GM19328 (cell line): ENCODE results near the gene PPARGC1A.

Experiments
- ATAC-seq: cut with Tn5 transposase; IDR thresholded peaks from one replicate; pipeline ENCODE4 v1.9.1; 2021; ENCODE audit warnings: mild to moderate bottlenecking, moderate library complexity; ENCODE audit not compliant: unreplicated experiment

Gene PPARGC1A

GRCh38 chr4:23911675-23912455 is 22.0 kb upstream of the PPARGC1A start:
- no peak for ATAC-seq

- ATAC-seq: no peak
Measured at GRCh38 chr4:23909671-23910070, 19.8 kb upstream of the PPARGC1A start.

- no peak for ATAC-seq
Measured at GRCh38 chr4:23906839-23907238, 17.0 kb upstream of the PPARGC1A start.

- ATAC-seq: no peak
Measured at GRCh38 chr4:23904639-23905071, 14.8 kb upstream of the PPARGC1A start.

- ATAC-seq: no peak
Measured at GRCh38 chr4:23903859-23904438, 14.1 kb upstream of the PPARGC1A start.

GRCh38 chr4:23902222-23902804 is 12.5 kb upstream of the PPARGC1A start:
- no peak for ATAC-seq

GRCh38 chr4:23900636-23901035 is 10.8 kb upstream of the PPARGC1A start:
- no peak for ATAC-seq

- no peak for ATAC-seq
Measured at GRCh38 chr4:23899565-23899964, 9.7 kb upstream of the PPARGC1A start.

GRCh38 chr4:23897564-23898109 is 7.8 kb upstream of the PPARGC1A start:
- ATAC-seq: no peak

- no peak for ATAC-seq
Measured at GRCh38 chr4:23894021-23894420, 4.2 kb upstream of the PPARGC1A start.

- no peak for ATAC-seq
Measured at GRCh38 chr4:23891064-23891421, 1.2 kb upstream of the PPARGC1A start.

- ATAC-seq: no peak
Measured at GRCh38 chr4:23890369-23891063, 669 bp upstream of the PPARGC1A start.

GRCh38 chr4:23889391-23889790 is 456 bp downstream of the PPARGC1A start:
- no peak for ATAC-seq

- ATAC-seq: no peak
Measured at GRCh38 chr4:23888421-23889319, 1.2 kb downstream of the PPARGC1A start.

GRCh38 chr4:23887989-23888388 is 1.9 kb downstream of the PPARGC1A start:
- ATAC-seq: no peak

- no peak for ATAC-seq
Measured at GRCh38 chr4:23887173-23887572, 2.7 kb downstream of the PPARGC1A start.

- no peak for ATAC-seq
Measured at GRCh38 chr4:23885943-23886590, 3.8 kb downstream of the PPARGC1A start.

- ATAC-seq: no peak
Measured at GRCh38 chr4:23884741-23885140, 5.1 kb downstream of the PPARGC1A start.

GRCh38 chr4:23884261-23884660 is 5.6 kb downstream of the PPARGC1A start:
- ATAC-seq: no peak

- ATAC-seq: no peak
Measured at GRCh38 chr4:23882976-23883531, 6.8 kb downstream of the PPARGC1A start.
